K562 (cell line): ENCODE measurements around the gene RMP24.

Experiments used
- HNRNPUL1 ChIP-seq: fragments of 200-400 bp; formaldehyde crosslinking; IDR thresholded peaks from 2 replicates; pipeline ENCODE4 v1.6.1; 2017; ENCODE audit warnings: low read length
- MED1 ChIP-seq: sonication (generic); formaldehyde crosslinking; IDR thresholded peaks from 2 replicates; pipeline ENCODE4 v1.8.1; 2023; ENCODE audit warnings: missing genetic modification reagents, borderline replicate concordance
- RCOR1 ChIP-seq, 2 experiments: IDR thresholded peaks; 2 replicates each; pipeline ENCODE4 v1.6.1; 2012; ENCODE audit warnings: low read depth in 2 of 2, low read length in 2 of 2, borderline replicate concordance in 1 of 2, improper control_type of control experiment in 1 of 2
- RREB1 ChIP-seq: fragments of 250-450 bp; sonication (Bioruptor Pico); IDR thresholded peaks from 2 replicates; pipeline ENCODE4 v1.4.0; 2020
- THAP12 ChIP-seq: fragments of 250-450 bp; sonication (Bioruptor Pico); IDR thresholded peaks from 2 replicates; pipeline ENCODE4 v1.9.0; 2021; ENCODE audit warnings: mild to moderate bottlenecking, inconsistent platforms
- ZBTB26 ChIP-seq: fragments of 450-650 bp; formaldehyde crosslinking; IDR thresholded peaks from 2 replicates; pipeline ENCODE4 v1.4.0; 2022; ENCODE audit warnings: missing genetic modification characterization
- ZFP1 ChIP-seq: fragments of 450-650 bp; formaldehyde crosslinking; IDR thresholded peaks from 2 replicates; pipeline ENCODE4 v1.4.0; 2020; ENCODE audit warnings: mild to moderate bottlenecking, mixed read lengths
- ZNF407 ChIP-seq: fragments of 450-650 bp; IDR thresholded peaks from 2 replicates; pipeline ENCODE4 v1.6.1; 2016; ENCODE audit warnings: low read depth
- ZZZ3 ChIP-seq: fragments of 450-650 bp; IDR thresholded peaks from 2 replicates; pipeline ENCODE4 v1.6.1; 2016; ENCODE audit warnings: antibody characterized with exemption, mild to moderate bottlenecking, moderate library complexity

RMP24 gene

GRCh38 chr18:35972197-35973000 is at the start of gene RMP24 (continued):
- TF ChIP-seq ZNF407 (no peak), THAP12 (CRISPR knock-in tag) (no peak), HNRNPUL1 (no peak), RREB1 (0 out of 2 replicates have a peak, but pooled peaks have one; percentile 59), ZBTB26 (CRISPR knock-in tag) (0 out of 2 replicates have a peak, but pooled peaks have one; percentile 6), ZZZ3 (no peak), MED1 (CRISPR knock-in tag) (no peak), RCOR1 (IDR thresholded peaks at IDR 0.05; ENCODE audit: borderline replicate concordance in 1 of 2, low read depth in 2 of 2, low read length in 2 of 2) (peak in 1 of 2 experiments; percentile 77; a peak in 2 of 4 replicates), ZFP1 (no peak)
